NT2/D1 (cell line): ENCODE data around the gene ZDHHC18.
"Not testable (repeated sequence)": the region's sequence is repeated elsewhere in the genome, so short reads cannot be mapped to it uniquely, and the experiment has no call there.

ENCODE experiments used
- DNase-seq: peaks from one replicate; pipeline ENCODE4 v3.0.0-alpha.2; 2011; ENCODE audit warnings: low read depth, low spot score
- H3K27me3 ChIP-seq: 2 replicates; pipeline ENCODE4 v1.6.0; 2011; ENCODE audit warnings: mild to moderate bottlenecking; ENCODE audit not compliant: insufficient read length, insufficient read depth
- H3K36me3 ChIP-seq: 2 replicates; pipeline ENCODE4 v1.6.1; 2011; ENCODE audit warnings: mild to moderate bottlenecking, low read length, mixed read lengths; ENCODE audit not compliant: insufficient read depth, insufficient read length
- H3K4me1 ChIP-seq: 2 replicates; pipeline ENCODE4 v1.5.1; 2011; ENCODE audit not compliant: insufficient read depth, insufficient read length
- H3K4me3 ChIP-seq: 2 replicates; pipeline ENCODE4 v1.5.1; 2011; ENCODE audit warnings: low read depth; ENCODE audit not compliant: insufficient read length
- H3K9ac ChIP-seq: 2 replicates; pipeline ENCODE4 v1.6.0; 2011; ENCODE audit warnings: low read depth; ENCODE audit not compliant: insufficient read length
- H3K9me3 ChIP-seq: 2 replicates; pipeline ENCODE4 v1.5.1; 2011; ENCODE audit warnings: mild to moderate bottlenecking, low read length; ENCODE audit not compliant: insufficient read depth
- SUZ12 ChIP-seq: IDR thresholded peaks from 2 replicates; pipeline ENCODE4 v1.6.1; 2011; ENCODE audit not compliant: insufficient read length, insufficient read depth; ENCODE audit errors: extremely low read depth
- YY1 ChIP-seq: IDR thresholded peaks from 2 replicates; pipeline ENCODE4 v1.6.1; 2011; ENCODE audit not compliant: insufficient read length, insufficient read depth
- ZNF274 ChIP-seq: IDR thresholded peaks from 2 replicates; pipeline ENCODE4 v1.6.1; 2011; ENCODE audit warnings: mild to moderate bottlenecking, low read depth, low read length

The ZDHHC18 gene

GRCh38 chr1:26794391-26794790 lies 32.1 kb upstream of the ZDHHC18 start:
- no peaks in the 10 kb centered on the region for H3K9me3 ChIP-seq
- H3K9ac ChIP-seq = no peak overlapping the region
- H3K27me3 ChIP-seq = no peaks in the 10 kb centered on the region
- H3K4me1 ChIP-seq = peaks cover 3% of the 10 kb centered on the region
- no peak for DNase-seq
- TF ChIP-seq SUZ12 = no peak
- TF ChIP-seq YY1 = no peak
- H3K36me3 ChIP-seq = peaks cover 47% of the 10 kb centered on the region
- H3K4me3 ChIP-seq = no peak overlapping the region

- Histone ChIP-seq H3K4me3 (no peak overlapping the region), H3K9ac (no peak overlapping the region), H3K27me3 (no peaks in the 10 kb centered on the region), H3K9me3 (no peaks in the 10 kb centered on the region; the same call in 1 of the 2 replicates), H3K36me3 (peaks cover 39% of the 10 kb centered on the region), H3K4me1 (peaks cover 9% of the 10 kb centered on the region)
- DNase-seq = no peak
- TF ChIP-seq SUZ12 (no peak), ZNF274 (no peak), YY1 (no peak)
Observed at GRCh38 chr1:26797627-26798026, 28.9 kb upstream of the ZDHHC18 start.

GRCh38 chr1:26799479-26800142 lies 26.9 kb upstream of the ZDHHC18 start:
- Histone ChIP-seq H3K9ac (peak overlapping the region; percentile 12), H3K36me3 (peaks cover 26% of the 10 kb centered on the region), H3K27me3 (no peaks in the 10 kb centered on the region), H3K4me1 (peaks cover 9% of the 10 kb centered on the region), H3K4me3 (no peak overlapping the region), H3K9me3 (no peaks in the 10 kb centered on the region; the same call in 1 of the 2 replicates)
- no peak for TF ChIP-seq YY1
- TF ChIP-seq SUZ12 = no peak
- TF ChIP-seq ZNF274 = no peak
- no peak for DNase-seq

- DNase-seq, H3K36me3 ChIP-seq, H3K27me3 ChIP-seq, H3K9me3 ChIP-seq, H3K4me1 ChIP-seq, H3K9ac ChIP-seq, H3K4me3 ChIP-seq: not testable (repeated sequence)
Observed at GRCh38 chr1:26803932-26804331, 22.6 kb upstream of the ZDHHC18 start.

- not testable (repeated sequence) for H3K4me3 ChIP-seq, H3K36me3 ChIP-seq, H3K27me3 ChIP-seq, H3K9me3 ChIP-seq, H3K4me1 ChIP-seq, DNase-seq, H3K9ac ChIP-seq
Observed at GRCh38 chr1:26810105-26810504, 16.4 kb upstream of the ZDHHC18 start.

- Histone ChIP-seq H3K9me3 (no peaks in the 10 kb centered on the region), H3K4me3 (no peak overlapping the region), H3K9ac (no peak overlapping the region), H3K4me1 (no peaks in the 10 kb centered on the region), H3K27me3 (no peaks in the 10 kb centered on the region), H3K36me3 (no peaks in the 10 kb centered on the region)
- TF ChIP-seq YY1 = no peak
- TF ChIP-seq SUZ12 = no peak
- no peak for TF ChIP-seq ZNF274
- no peak for DNase-seq
Observed at GRCh38 chr1:26811057-26811456, 15.4 kb upstream of the ZDHHC18 start.

GRCh38 chr1:26811708-26812107 lies 14.8 kb upstream of the ZDHHC18 start:
- Histone ChIP-seq H3K4me1 (no peaks in the 10 kb centered on the region), H3K9ac (no peak overlapping the region), H3K4me3 (no peak overlapping the region), H3K27me3 (no peaks in the 10 kb centered on the region), H3K9me3 (no peaks in the 10 kb centered on the region), H3K36me3 (no peaks in the 10 kb centered on the region)
- no peak for DNase-seq
- no peak for TF ChIP-seq SUZ12

GRCh38 chr1:26814377-26814776 lies 12.1 kb upstream of the ZDHHC18 start:
- Histone ChIP-seq H3K27me3 (no peaks in the 10 kb centered on the region), H3K4me1 (no peaks in the 10 kb centered on the region), H3K36me3 (no peaks in the 10 kb centered on the region), H3K9me3 (0 out of 2 replicates have a peak, but pooled peaks cover 3% of the 10 kb centered on the region), H3K9ac (no peak overlapping the region), H3K4me3 (no peak overlapping the region)
- DNase-seq = no peak
- no peak for TF ChIP-seq ZNF274
- TF ChIP-seq SUZ12 = no peak
- no peak for TF ChIP-seq YY1
